Fibroblast of lung (primary cell): Measurements from ENCODE around the gene CFD.

ENCODE experiments used
- EZH2 ChIP-seq: IDR thresholded peaks from 2 replicates; pipeline ENCODE4 v1.5.1; 2012; ENCODE audit warnings: low read length, control low read depth, mild to moderate bottlenecking; ENCODE audit errors: missing control alignments
- TF ChIP-seq, protein P1 (sequence below), 2 donors: IDR thresholded peaks in 1 of 2; conservative IDR thresholded peaks in 1 of 2; 1 replicate in 1 of 2; 2 replicates in 1 of 2; pipeline ENCODE4 v1.5.1; 2011 to 2012; ENCODE audit warnings: low read length in 2 of 2, control low read depth in 1 of 2, inconsistent platforms in 1 of 2, low read depth in 1 of 2, mild to moderate bottlenecking in 1 of 2

DNA sequence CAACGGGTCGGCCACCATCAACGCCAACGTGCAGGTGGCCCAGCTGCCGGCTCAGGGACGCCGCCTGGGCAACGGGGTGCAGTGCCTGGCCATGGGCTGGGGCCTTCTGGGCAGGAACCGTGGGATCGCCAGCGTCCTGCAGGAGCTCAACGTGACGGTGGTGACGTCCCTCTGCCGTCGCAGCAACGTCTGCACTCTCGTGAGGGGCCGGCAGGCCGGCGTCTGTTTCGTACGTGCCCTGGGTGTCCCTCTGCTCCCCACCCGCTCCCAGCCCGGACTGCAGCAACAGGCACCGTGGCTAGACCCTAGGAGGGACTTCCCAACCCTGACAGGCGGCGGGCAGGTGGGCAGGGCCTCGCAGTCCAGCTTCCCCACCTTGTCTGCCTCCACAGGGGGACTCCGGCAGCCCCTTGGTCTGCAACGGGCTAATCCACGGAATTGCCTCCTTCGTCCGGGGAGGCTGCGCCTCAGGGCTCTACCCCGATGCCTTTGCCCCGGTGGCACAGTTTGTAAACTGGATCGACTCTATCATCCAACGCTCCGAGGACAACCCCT lies 3.8 kb upstream of the CFD start:
- TF ChIP-seq, protein P1, sequence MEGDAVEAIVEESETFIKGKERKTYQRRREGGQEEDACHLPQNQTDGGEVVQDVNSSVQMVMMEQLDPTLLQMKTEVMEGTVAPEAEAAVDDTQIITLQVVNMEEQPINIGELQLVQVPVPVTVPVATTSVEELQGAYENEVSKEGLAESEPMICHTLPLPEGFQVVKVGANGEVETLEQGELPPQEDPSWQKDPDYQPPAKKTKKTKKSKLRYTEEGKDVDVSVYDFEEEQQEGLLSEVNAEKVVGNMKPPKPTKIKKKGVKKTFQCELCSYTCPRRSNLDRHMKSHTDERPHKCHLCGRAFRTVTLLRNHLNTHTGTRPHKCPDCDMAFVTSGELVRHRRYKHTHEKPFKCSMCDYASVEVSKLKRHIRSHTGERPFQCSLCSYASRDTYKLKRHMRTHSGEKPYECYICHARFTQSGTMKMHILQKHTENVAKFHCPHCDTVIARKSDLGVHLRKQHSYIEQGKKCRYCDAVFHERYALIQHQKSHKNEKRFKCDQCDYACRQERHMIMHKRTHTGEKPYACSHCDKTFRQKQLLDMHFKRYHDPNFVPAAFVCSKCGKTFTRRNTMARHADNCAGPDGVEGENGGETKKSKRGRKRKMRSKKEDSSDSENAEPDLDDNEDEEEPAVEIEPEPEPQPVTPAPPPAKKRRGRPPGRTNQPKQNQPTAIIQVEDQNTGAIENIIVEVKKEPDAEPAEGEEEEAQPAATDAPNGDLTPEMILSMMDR (conservative IDR thresholded peaks at IDR 0.05 in 1 of 2, IDR thresholded peaks at IDR 0.05 in 1 of 2; ENCODE audit: low read depth in 1 of 2, low read length in 2 of 2), result no peak
- no peak for TF ChIP-seq EZH2
